Natural killer cell (primary cell): ENCODE data around the gene AP4S1. TPM values are rescaled to one million over a fixed set of nuclear protein-coding genes. Genes with fewer than 3 reads are reported as not detected.
A peak's percentile ranks its signal among the peaks of the same experiment; 100 is the strongest.

ENCODE experiments used
- ATAC-seq, 3 donors: fragments of 150-1000 bp in 2 of 3; fragments of 200-7000 bp in 1 of 3; cut with Tn5 transposase; 1 replicate in 1 of 3; 2 replicates in 2 of 3; pipeline ENCODE4 v1.10.0; 2021; ENCODE audit warnings: mild to moderate bottlenecking in 2 of 3, moderate library complexity in 2 of 3
- DNase-seq, 2 donors: peaks; one replicate each; pipeline versions ENCODE4 v3.0.0 to v3.0.0-alpha.2; 2013 to 2021; ENCODE audit warnings: mixed read lengths in 1 of 2
- H3K27ac ChIP-seq: one replicate; pipeline ENCODE4 v1.5.1; 2013; ENCODE audit warnings: mild to moderate bottlenecking, low read length
- H3K27me3 ChIP-seq: one replicate; pipeline ENCODE4 v1.6.1; 2013; ENCODE audit warnings: low read length; ENCODE audit not compliant: control insufficient read depth, insufficient read depth
- H3K36me3 ChIP-seq: one replicate; pipeline ENCODE4 v1.6.1; 2013; ENCODE audit warnings: low read length; ENCODE audit not compliant: control insufficient read depth, insufficient read depth
- H3K4me1 ChIP-seq: one replicate; pipeline ENCODE4 v1.6.1; 2013; ENCODE audit warnings: low read length; ENCODE audit not compliant: control insufficient read depth, insufficient read depth
- H3K4me3 ChIP-seq: one replicate; pipeline ENCODE4 v1.5.1; 2013; ENCODE audit warnings: low read length
- H3K9me3 ChIP-seq: one replicate; pipeline ENCODE4 v1.6.1; 2013; ENCODE audit warnings: low read length; ENCODE audit not compliant: control insufficient read depth, insufficient read depth
- H3K27ac Mint-ChIP-seq, 2 donors: one replicate each; pipeline ENCODE4 v1.8.0; 2022; ENCODE audit warnings: mild to moderate bottlenecking in 2 of 2, mixed read lengths in 2 of 2, moderate library complexity in 1 of 2
- H3K27me3 Mint-ChIP-seq, 2 donors: one replicate each; pipeline ENCODE4 v1.8.0; 2022; ENCODE audit warnings: low read depth in 2 of 2, mixed read lengths in 2 of 2
- H3K36me3 Mint-ChIP-seq: one replicate; pipeline ENCODE4 v1.8.0; 2022; ENCODE audit warnings: mixed read lengths
- H3K4me1 Mint-ChIP-seq, 2 donors: one replicate each; pipeline ENCODE4 v1.8.0; 2022; ENCODE audit warnings: mixed read lengths in 2 of 2
- H3K4me3 Mint-ChIP-seq: one replicate; pipeline ENCODE4 v1.8.0; 2022; ENCODE audit warnings: mild to moderate bottlenecking, moderate library complexity, mixed read lengths
- H3K9me3 Mint-ChIP-seq, 2 donors: one replicate each; pipeline ENCODE4 v1.8.0; 2022; ENCODE audit warnings: mixed read lengths in 2 of 2
- WGBS: methylation state at CpG from one replicate; pipeline ENCODE4 v1.1.7; 2013; ENCODE audit warnings: missing lambda C conversion rate; ENCODE audit not compliant: insufficient coverage; 5-methylcytosine and 5-hydroxymethylcytosine counted together
- intact Hi-C: fragments of 100-400 bp; cut with micrococcal nuclease; formaldehyde crosslinking; loops from one replicate; pipeline ENCODE4 v1.14.2; 2022
- total RNA-seq, 4 donors: library from RNA; stranded (reverse); fragments of 120-200 nt in 1 of 4; gene quantifications; one replicate each; pipeline versions ENCODE4 v1.2.3 to v1.2.4, GENCODE V29; 2013 to 2022
- TF ChIP-seq, protein P1 (sequence below): fragments of 200-600 bp; IDR thresholded peaks from one replicate; pipeline ENCODE4 v1.8.0; 2022; ENCODE audit warnings: antibody characterized with exemption

AP4S1 gene
- total RNA-seq, 3 donors from 2014 or later (not counting 1 experiment from before 2014, with no cell fraction given), result 10.6 to 12.7 (median 12.4) TPM

DNA sequence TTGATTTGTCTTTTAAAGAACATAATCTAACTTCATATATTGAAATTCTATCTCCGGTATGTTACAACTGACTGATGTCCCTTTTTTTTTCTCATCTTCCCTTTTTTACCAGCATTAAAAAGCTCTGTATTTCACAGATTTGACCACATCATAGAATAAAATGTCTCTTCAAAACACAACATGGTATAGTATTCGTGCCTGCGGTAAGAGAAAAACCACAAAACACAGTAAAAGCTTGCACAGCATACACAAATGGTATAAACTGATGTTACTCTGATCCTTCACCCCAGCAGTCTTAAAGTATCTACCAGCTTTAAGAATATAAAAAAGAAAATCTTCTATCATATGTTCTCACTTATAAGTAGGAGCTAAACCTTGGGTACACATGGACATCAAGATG, 98.7 kb downstream of the AP4S1 start:
- no peaks in the 10 kb centered on the region for H3K27me3 ChIP-seq
- Mint-ChIP-seq H3K36me3 (peaks cover 30% of the 10 kb centered on the region), H3K27ac (peak overlapping the region; percentile 48 to 52), H3K4me3 (peak overlapping the region; percentile 41), H3K27me3 (peaks cover 0 to 2% of the 10 kb centered on the region in 2 donors), H3K4me1 (peaks cover 28 to 30% of the 10 kb centered on the region in 2 donors), H3K9me3 (no peaks in the 10 kb centered on the region)
- TF ChIP-seq, protein P1, sequence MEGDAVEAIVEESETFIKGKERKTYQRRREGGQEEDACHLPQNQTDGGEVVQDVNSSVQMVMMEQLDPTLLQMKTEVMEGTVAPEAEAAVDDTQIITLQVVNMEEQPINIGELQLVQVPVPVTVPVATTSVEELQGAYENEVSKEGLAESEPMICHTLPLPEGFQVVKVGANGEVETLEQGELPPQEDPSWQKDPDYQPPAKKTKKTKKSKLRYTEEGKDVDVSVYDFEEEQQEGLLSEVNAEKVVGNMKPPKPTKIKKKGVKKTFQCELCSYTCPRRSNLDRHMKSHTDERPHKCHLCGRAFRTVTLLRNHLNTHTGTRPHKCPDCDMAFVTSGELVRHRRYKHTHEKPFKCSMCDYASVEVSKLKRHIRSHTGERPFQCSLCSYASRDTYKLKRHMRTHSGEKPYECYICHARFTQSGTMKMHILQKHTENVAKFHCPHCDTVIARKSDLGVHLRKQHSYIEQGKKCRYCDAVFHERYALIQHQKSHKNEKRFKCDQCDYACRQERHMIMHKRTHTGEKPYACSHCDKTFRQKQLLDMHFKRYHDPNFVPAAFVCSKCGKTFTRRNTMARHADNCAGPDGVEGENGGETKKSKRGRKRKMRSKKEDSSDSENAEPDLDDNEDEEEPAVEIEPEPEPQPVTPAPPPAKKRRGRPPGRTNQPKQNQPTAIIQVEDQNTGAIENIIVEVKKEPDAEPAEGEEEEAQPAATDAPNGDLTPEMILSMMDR, result no peak
- intact Hi-C loops, result no loop called here
- DNase-seq (peak in 1 of 2 donors; percentile 86), ATAC-seq (peak; percentile 37 to 59 (median 54))
- WGBS, result 0% methylated on average over 3 of the region's 3 CpGs
- peaks cover 53% of the 10 kb centered on the region for H3K36me3 ChIP-seq
- H3K4me1 ChIP-seq, result peaks cover 31% of the 10 kb centered on the region
- no peak overlapping the region for H3K4me3 ChIP-seq
- no peaks in the 10 kb centered on the region for H3K9me3 ChIP-seq
- H3K27ac ChIP-seq, result no peak overlapping the region

DNA sequence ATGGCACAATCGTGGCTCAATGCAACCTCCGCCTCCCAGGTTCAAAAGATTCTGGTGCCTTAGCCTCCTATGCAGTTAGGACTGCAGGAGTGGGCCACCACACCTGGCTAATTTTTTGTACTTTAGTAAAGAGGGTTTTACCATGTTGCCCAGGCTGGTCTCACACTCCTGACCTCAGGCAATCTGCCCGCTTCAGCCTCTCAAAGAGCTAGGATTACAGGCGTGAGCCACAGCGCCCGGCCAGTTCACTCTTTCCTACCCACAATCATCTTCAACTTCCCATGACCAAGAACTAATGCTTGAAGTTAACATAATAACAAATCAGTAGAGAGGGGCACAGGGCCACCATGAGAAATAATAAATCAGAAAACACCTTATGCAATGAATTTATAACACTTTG, 99.8 kb downstream of the AP4S1 start:
- H3K36me3 Mint-ChIP-seq, result peaks cover 24% of the 10 kb centered on the region
- ATAC-seq, result no peak
- no peak for DNase-seq
- Histone ChIP-seq H3K4me3 (no peak overlapping the region), H3K27ac (no peak overlapping the region), H3K4me1 (peaks cover 31% of the 10 kb centered on the region), H3K36me3 (peaks cover 51% of the 10 kb centered on the region), H3K9me3 (no peaks in the 10 kb centered on the region), H3K27me3 (no peaks in the 10 kb centered on the region)
- H3K27me3 Mint-ChIP-seq, result peaks cover 0 to 2% of the 10 kb centered on the region in 2 donors
- H3K27ac Mint-ChIP-seq, result peak overlapping the region in 1 of 2 donors; percentile 53
- peak overlapping the region; percentile 21 for H3K4me3 Mint-ChIP-seq
- TF ChIP-seq, protein P1, result no peak
- intact Hi-C loops, result no loop called here
- peaks cover 29 to 31% of the 10 kb centered on the region in 2 donors for H3K4me1 Mint-ChIP-seq
- 64% methylated on average over 6 of the region's 6 CpGs for WGBS
- no peaks in the 10 kb centered on the region for H3K9me3 Mint-ChIP-seq

DNA sequence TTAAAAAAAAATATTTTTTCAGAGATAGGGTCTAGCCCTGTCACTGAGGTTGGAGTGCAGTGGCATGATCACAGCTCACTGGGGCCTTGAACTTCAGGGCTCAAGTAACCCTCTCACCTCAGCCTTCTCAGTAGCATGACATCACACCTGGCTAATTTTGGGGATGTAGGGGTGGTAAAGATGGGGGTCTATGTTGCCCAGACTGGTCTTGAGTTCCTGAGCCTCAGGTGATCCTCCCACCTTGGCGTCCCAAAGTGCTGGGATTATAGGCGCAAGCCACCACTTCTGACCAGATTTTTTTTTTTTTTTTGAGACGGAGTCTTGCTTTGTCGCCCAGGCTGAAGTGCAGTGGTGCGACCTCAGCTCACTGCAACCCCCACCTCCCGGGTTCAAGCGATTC, 101.2 kb downstream of the AP4S1 start:
- WGBS, result 94% methylated on average over 7 of the region's 7 CpGs
- intact Hi-C loops, result loop anchor here (1.0 kb wide), 2 partner anchors 82 to 100 kb away; partner anchors contain the start of gene STRN3
- Mint-ChIP-seq H3K27ac (peak overlapping the region in 1 of 2 donors; percentile 9), H3K27me3 (peaks cover 0 to 2% of the 10 kb centered on the region in 2 donors), H3K4me3 (no peak overlapping the region), H3K36me3 (peaks cover 34% of the 10 kb centered on the region), H3K9me3 (no peaks in the 10 kb centered on the region), H3K4me1 (peaks cover 29 to 31% of the 10 kb centered on the region in 2 donors)
- DNase-seq (peak in 1 of 2 donors; percentile 7), ATAC-seq (no peak)
- no peak overlapping the region for H3K4me3 ChIP-seq
- peaks cover 31% of the 10 kb centered on the region for H3K4me1 ChIP-seq
- H3K36me3 ChIP-seq, result peaks cover 47% of the 10 kb centered on the region
- H3K27me3 ChIP-seq, result no peaks in the 10 kb centered on the region
- TF ChIP-seq, protein P1, result no peak
- no peaks in the 10 kb centered on the region for H3K9me3 ChIP-seq
- no peak overlapping the region for H3K27ac ChIP-seq

DNA sequence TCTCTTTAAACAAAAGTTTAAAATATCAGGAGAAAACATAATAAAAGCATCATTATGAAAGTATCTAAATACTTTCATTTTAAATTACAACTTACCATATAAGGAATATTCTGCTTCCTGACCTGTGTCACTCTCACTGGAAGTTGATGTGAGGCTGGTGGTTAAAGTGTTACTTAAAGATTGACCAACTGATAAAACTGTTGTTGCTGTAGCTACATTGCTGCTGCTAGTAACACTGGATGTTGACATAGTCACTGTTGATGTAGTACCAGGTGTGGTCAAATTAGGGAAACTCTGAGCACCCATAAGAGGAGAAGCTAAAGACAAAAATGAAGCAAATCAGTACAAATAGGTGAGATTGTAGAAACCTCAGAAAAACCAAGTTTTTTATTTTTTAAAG, 102.2 kb downstream of the AP4S1 start:
- Mint-ChIP-seq H3K36me3 (peaks cover 32% of the 10 kb centered on the region), H3K4me3 (peak overlapping the region; percentile 66), H3K4me1 (peaks cover 29 to 31% of the 10 kb centered on the region in 2 donors), H3K27me3 (peaks cover 0 to 2% of the 10 kb centered on the region in 2 donors), H3K9me3 (no peaks in the 10 kb centered on the region), H3K27ac (peak overlapping the region; percentile 79 to 86)
- intact Hi-C loops, result loop anchor here (1.0 to 2.0 kb wide), 3 partner anchors 81 to 229 kb away; partner anchors contain the start of gene STRN3
- ATAC-seq (peak; percentile 90 to 96 (median 93)), DNase-seq (peak in 1 of 2 donors; percentile 88)
- peak overlapping the region; percentile 74 for H3K27ac ChIP-seq
- peaks cover 31% of the 10 kb centered on the region for H3K4me1 ChIP-seq
- no peak overlapping the region for H3K4me3 ChIP-seq
- TF ChIP-seq, protein P1, result no peak
- no peaks in the 10 kb centered on the region for H3K27me3 ChIP-seq
- peaks cover 44% of the 10 kb centered on the region for H3K36me3 ChIP-seq
- H3K9me3 ChIP-seq, result no peaks in the 10 kb centered on the region
